NCI-H2029 treated with DMSO at 0.1 percent for 48 hours (cell line): Measurements from ENCODE around the gene DYSF.

ENCODE experiments used
- DNase-seq: peaks from one replicate; lab custom pipeline; 2025; lab: John Stamatoyannopoulos, UW

The DYSF gene

GRCh38 chr2:71602581-71602980 lies 149.2 kb downstream of the DYSF start:
- DNase-seq, result no peak

- no peak for DNase-seq
Observed at GRCh38 chr2:71603311-71603811, 150.0 kb downstream of the DYSF start.

- DNase-seq, result no peak
Observed at GRCh38 chr2:71603851-71604725, 150.7 kb downstream of the DYSF start.

GRCh38 chr2:71604726-71605120 lies 151.4 kb downstream of the DYSF start:
- DNase-seq, result no peak

GRCh38 chr2:71605173-71605641 lies 151.8 kb downstream of the DYSF start:
- DNase-seq, result no peak

GRCh38 chr2:71605781-71606241 lies 152.4 kb downstream of the DYSF start:
- DNase-seq, result no peak

GRCh38 chr2:71606244-71606643 lies 152.9 kb downstream of the DYSF start:
- DNase-seq, result no peak

GRCh38 chr2:71607151-71607889 lies 154.0 kb downstream of the DYSF start:
- no peak for DNase-seq

- DNase-seq, result no peak
Observed at GRCh38 chr2:71608034-71608433, 154.7 kb downstream of the DYSF start.

- no peak for DNase-seq
Observed at GRCh38 chr2:71608441-71608840, 155.1 kb downstream of the DYSF start.

GRCh38 chr2:71609029-71609428 lies 155.7 kb downstream of the DYSF start:
- no peak for DNase-seq

- DNase-seq, result no peak
Observed at GRCh38 chr2:71609441-71609840, 156.1 kb downstream of the DYSF start.

- no peak for DNase-seq
Observed at GRCh38 chr2:71609958-71610357, 156.6 kb downstream of the DYSF start.

GRCh38 chr2:71610671-71611070 lies 157.3 kb downstream of the DYSF start:
- DNase-seq, result no peak

- no peak for DNase-seq
Observed at GRCh38 chr2:71611247-71611646, 157.9 kb downstream of the DYSF start.

GRCh38 chr2:71611781-71612527 lies 158.6 kb downstream of the DYSF start:
- no peak for DNase-seq

- no peak for DNase-seq
Observed at GRCh38 chr2:71612581-71613402, 159.4 kb downstream of the DYSF start.

- DNase-seq, result no peak
Observed at GRCh38 chr2:71613403-71613952, 160.1 kb downstream of the DYSF start.

GRCh38 chr2:71613953-71614925 lies 160.9 kb downstream of the DYSF start:
- DNase-seq, result no peak
